ENCODE measurements around the gene HNRNPU. TPM values are rescaled to one million over a fixed set of nuclear protein-coding genes. Genes with fewer than 3 reads are reported as not detected.
A peak's percentile ranks its signal among the peaks of the same experiment; 100 is the strongest.

The HNRNPU gene
- total and polyA plus RNA-seq, 2 of the 13 experiments (the other 11 are each of a cell fraction or from before 2014, with no cell fraction given), result 101 to 508 TPM

GRCh38 chr1:244864253-244865027, at the start of gene HNRNPU (continued):
- TF ChIP-seq USF2 (IDR thresholded peaks at IDR 0.05; ENCODE audit: low read depth, low read length) (no peak), USF2 (CRISPR knock-in tag; IDR thresholded peaks at IDR 0.05; ENCODE audit: borderline replicate concordance) (peak; percentile 50; the same call in 1 of the 2 replicates), TOPORS (CRISPR knock-in tag; IDR thresholded peaks at IDR 0.05) (peak; percentile 51; the same call in 1 of the 2 replicates), GATAD1 (CRISPR knock-in tag; IDR thresholded peaks at IDR 0.05) (peak; percentile 59), CREM (IDR thresholded peaks at IDR 0.05) (no peak; the same call in 1 of the 2 replicates), CREM (CRISPR knock-in tag; IDR thresholded peaks at IDR 0.05) (no peak), ZBTB42 (CRISPR knock-in tag; IDR thresholded peaks at IDR 0.05) (peak; percentile 64; the same call in 1 of the 2 replicates), ZFP82 (CRISPR knock-in tag; IDR thresholded peaks at IDR 0.05; ENCODE audit: borderline replicate concordance) (peak; percentile 35; the same call in 1 of the 2 replicates), ZSCAN20 (CRISPR knock-in tag; IDR thresholded peaks at IDR 0.05; ENCODE audit: borderline replicate concordance) (no peak), ZNF101 (CRISPR knock-in tag; IDR thresholded peaks at IDR 0.05; ENCODE audit: borderline replicate concordance, low read depth) (0 out of 2 replicates have a peak, but pooled peaks have one; percentile 32), ZNF772 (CRISPR knock-in tag; IDR thresholded peaks at IDR 0.05) (peak; percentile 62; the same call in 1 of the 2 replicates), ZNF75D (CRISPR knock-in tag; IDR thresholded peaks at IDR 0.05; ENCODE audit: borderline replicate concordance) (no peak; the same call in 1 of the 2 replicates), ZC3H13 (CRISPR knock-in tag; IDR thresholded peaks at IDR 0.05) (no peak), CBX5 (CRISPR knock-in tag; IDR thresholded peaks at IDR 0.05; ENCODE audit: borderline replicate concordance) (peak; percentile 92; the same call in 1 of the 2 replicates), ZFX (CRISPR knock-in tag; IDR thresholded peaks at IDR 0.05; ENCODE audit: low read depth) (peak; percentile 85), ZNF274 (CRISPR knock-in tag; IDR thresholded peaks at IDR 0.05) (peak; percentile 70; the same call in 1 of the 2 replicates), ZSCAN12 (CRISPR knock-in tag; IDR thresholded peaks at IDR 0.05) (0 out of 2 replicates have a peak, but pooled peaks have one; percentile 21), NFYB (CRISPR knock-in tag; IDR thresholded peaks at IDR 0.05) (peak; percentile 48; the same call in 1 of the 2 replicates), ZBTB7A (CRISPR knock-in tag; IDR thresholded peaks at IDR 0.05) (0 out of 2 replicates have a peak, but pooled peaks have one; percentile 52), ZBTB37 (CRISPR knock-in tag; IDR thresholded peaks at IDR 0.05) (no peak), TBX3 (IDR thresholded peaks at IDR 0.05; ENCODE audit: borderline replicate concordance) (no peak), ZNF597 (CRISPR knock-in tag; IDR thresholded peaks at IDR 0.05) (no peak), ZBTB33 (CRISPR knock-in tag; IDR thresholded peaks at IDR 0.05) (peak; percentile 58), ZNF768 (CRISPR knock-in tag; IDR thresholded peaks at IDR 0.05) (peak; percentile 16; the same call in 1 of the 2 replicates)

All from HepG2 (cell line).